ENCODE measurements around the gene MBD4.

- TF ChIP-seq, protein P1, sequence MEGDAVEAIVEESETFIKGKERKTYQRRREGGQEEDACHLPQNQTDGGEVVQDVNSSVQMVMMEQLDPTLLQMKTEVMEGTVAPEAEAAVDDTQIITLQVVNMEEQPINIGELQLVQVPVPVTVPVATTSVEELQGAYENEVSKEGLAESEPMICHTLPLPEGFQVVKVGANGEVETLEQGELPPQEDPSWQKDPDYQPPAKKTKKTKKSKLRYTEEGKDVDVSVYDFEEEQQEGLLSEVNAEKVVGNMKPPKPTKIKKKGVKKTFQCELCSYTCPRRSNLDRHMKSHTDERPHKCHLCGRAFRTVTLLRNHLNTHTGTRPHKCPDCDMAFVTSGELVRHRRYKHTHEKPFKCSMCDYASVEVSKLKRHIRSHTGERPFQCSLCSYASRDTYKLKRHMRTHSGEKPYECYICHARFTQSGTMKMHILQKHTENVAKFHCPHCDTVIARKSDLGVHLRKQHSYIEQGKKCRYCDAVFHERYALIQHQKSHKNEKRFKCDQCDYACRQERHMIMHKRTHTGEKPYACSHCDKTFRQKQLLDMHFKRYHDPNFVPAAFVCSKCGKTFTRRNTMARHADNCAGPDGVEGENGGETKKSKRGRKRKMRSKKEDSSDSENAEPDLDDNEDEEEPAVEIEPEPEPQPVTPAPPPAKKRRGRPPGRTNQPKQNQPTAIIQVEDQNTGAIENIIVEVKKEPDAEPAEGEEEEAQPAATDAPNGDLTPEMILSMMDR (IDR thresholded peaks at IDR 0.05 in 2 of 3, conservative IDR thresholded peaks at IDR 0.05 in 1 of 3; ENCODE audit: borderline replicate concordance in 1 of 3, insufficient read depth in 1 of 3, low read depth in 2 of 3, low read length in 2 of 3), result no peak
- no peak for TF ChIP-seq POLR2AphosphoS5 (IDR thresholded peaks at IDR 0.05; ENCODE audit: low read depth, low read length)
- no peak for TF ChIP-seq RAD21 (IDR thresholded peaks at IDR 0.05; ENCODE audit: low read depth)
- no peak for TF ChIP-seq ZNF274 (IDR thresholded peaks at IDR 0.05; ENCODE audit: low read depth, low read length)
- no peak for TF ChIP-seq FOSL1 (IDR thresholded peaks at IDR 0.05; ENCODE audit: low read depth)
- no peak for TF ChIP-seq ZFX (IDR thresholded peaks at IDR 0.05)
- TF ChIP-seq POLR2A (IDR thresholded peaks at IDR 0.05; ENCODE audit: borderline replicate concordance, extremely low read depth, insufficient read depth, insufficient read length), result no peak
- no peak for TF ChIP-seq TCF7L2 (IDR thresholded peaks at IDR 0.05; ENCODE audit: borderline replicate concordance, extremely low read depth, insufficient read depth, insufficient read length)
Measured at GRCh38 chr3:129428376-129429079, 11.2 kb downstream of the MBD4 start, which contains the start of gene EFCAB12.

Measured in HCT116 (cell line).